SK-N-MC (cell line): ENCODE measurements around the gene SHD.

Experiments used
- EZH2 ChIP-seq: fragments of 200-600 bp; sonication (generic); IDR thresholded peaks from one replicate; pipeline ENCODE4 v1.6.1; 2017; ENCODE audit warnings: antibody characterized with exemption
- FOXP2 ChIP-seq: optimal IDR thresholded peaks from 2 replicates; pipeline ENCODE3; 2011; ENCODE audit warnings: mild to moderate bottlenecking, moderate library complexity; ENCODE audit not compliant: insufficient read depth; ENCODE audit errors: extremely low read length, control extremely low read depth
- POLR2AphosphoS5 ChIP-seq: IDR thresholded peaks from 2 replicates; pipeline ENCODE4 v1.6.1; 2012; ENCODE audit warnings: mild to moderate bottlenecking, low read depth, low read length, borderline replicate concordance

DNA sequence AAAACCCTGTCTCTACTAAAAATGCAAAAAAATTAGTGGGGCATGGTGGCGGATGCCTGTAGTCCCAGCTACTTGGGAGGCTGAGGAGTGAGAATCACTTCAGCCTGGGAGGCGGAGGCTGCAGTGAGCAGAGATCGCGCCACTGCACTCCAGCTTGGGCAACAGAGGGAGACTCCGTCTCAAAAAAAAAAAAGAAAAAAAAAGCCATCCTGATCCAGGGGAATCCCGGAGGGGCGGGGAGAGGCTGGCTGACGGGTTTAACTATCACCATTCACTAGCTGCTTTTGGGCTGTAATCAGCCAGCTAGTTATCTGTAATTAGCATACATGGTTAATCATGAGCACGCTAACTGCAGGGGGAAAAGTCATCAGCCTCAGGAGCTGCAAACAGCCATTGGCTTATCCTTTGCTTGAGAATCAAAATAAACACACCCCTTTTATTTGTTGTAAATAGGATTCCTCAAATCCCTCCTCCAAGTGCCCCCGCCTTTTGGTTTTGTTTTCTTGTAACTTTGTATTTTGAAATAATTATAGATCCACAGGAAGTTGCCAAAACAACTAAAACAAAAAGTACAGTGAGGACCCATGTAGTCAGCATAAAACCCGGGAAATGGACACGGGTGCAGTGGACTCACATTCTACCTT, 34.9 kb downstream of the SHD start:
- TF ChIP-seq EZH2 (no peak), POLR2AphosphoS5 (no peak), FOXP2 (no peak)
